ENCODE results near the gene PRDM4. TPM values are rescaled to one million over a fixed set of nuclear protein-coding genes. Genes with fewer than 3 reads are reported as not detected.
"Not testable (repeated sequence)": the region's sequence is repeated elsewhere in the genome, so short reads cannot be mapped to it uniquely, and the experiment has no call there.

The PRDM4 gene
- total RNA-seq, 1 donor from 2014 or later: 37.4 TPM

- TF ChIP-seq CTCF (conservative IDR thresholded peaks at IDR 0.05): no peak
- H3K4me1 Mint-ChIP-seq: no peaks in the 10 kb centered on the region
- no peak overlapping the region for H3K27ac Mint-ChIP-seq (ENCODE audit: unreplicated experiment)
- peaks cover 80% of the 10 kb centered on the region for H3K36me3 Mint-ChIP-seq (ENCODE audit: low read depth)
- DNase-seq (ENCODE audit: low read depth, low spot score): no peak
- H3K4me3 Mint-ChIP-seq: no peak overlapping the region
- H3K9me3 Mint-ChIP-seq: peaks cover 8% of the 10 kb centered on the region
- no peaks in the 10 kb centered on the region for H3K27me3 Mint-ChIP-seq (ENCODE audit: low read depth)
Measured at GRCh38 chr12:107704041-107704440, 56.9 kb downstream of the PRDM4 start.

- no peak for TF ChIP-seq CTCF (conservative IDR thresholded peaks at IDR 0.05)
- no peak overlapping the region for H3K27ac Mint-ChIP-seq (ENCODE audit: unreplicated experiment)
- H3K4me3 Mint-ChIP-seq: no peak overlapping the region
- DNase-seq (ENCODE audit: low read depth, low spot score): no peak
- no peaks in the 10 kb centered on the region for H3K4me1 Mint-ChIP-seq
- peaks cover 8% of the 10 kb centered on the region for H3K9me3 Mint-ChIP-seq
- peaks cover 68% of the 10 kb centered on the region for H3K36me3 Mint-ChIP-seq (ENCODE audit: low read depth)
- H3K27me3 Mint-ChIP-seq (ENCODE audit: low read depth): no peaks in the 10 kb centered on the region
Measured at GRCh38 chr12:107702106-107702505, 58.8 kb downstream of the PRDM4 start.

- not testable (repeated sequence) for DNase-seq (ENCODE audit: low read depth, low spot score); H3K4me3 Mint-ChIP-seq; H3K27me3 Mint-ChIP-seq (ENCODE audit: low read depth); H3K27ac Mint-ChIP-seq (ENCODE audit: unreplicated experiment); H3K4me1 Mint-ChIP-seq; H3K9me3 Mint-ChIP-seq
- peaks cover 26% of the 10 kb centered on the region for H3K36me3 Mint-ChIP-seq (ENCODE audit: low read depth)
- TF ChIP-seq CTCF (conservative IDR thresholded peaks at IDR 0.05): peak; percentile 45
Measured at GRCh38 chr12:107695772-107696171, 65.2 kb downstream of the PRDM4 start.

- H3K36me3 Mint-ChIP-seq (ENCODE audit: low read depth): peaks cover 10% of the 10 kb centered on the region
- H3K4me3 Mint-ChIP-seq: peak within 1 kb of the TSS; percentile 97
- DNase-seq (ENCODE audit: low read depth, low spot score): peak; percentile 90
- no peaks in the 10 kb centered on the region for H3K9me3 Mint-ChIP-seq
- H3K27ac Mint-ChIP-seq (ENCODE audit: unreplicated experiment): peak within 1 kb of the TSS; percentile 85
- H3K4me1 Mint-ChIP-seq: peaks cover 20% of the 10 kb centered on the region
- peaks cover 8% of the 10 kb centered on the region for H3K27me3 Mint-ChIP-seq (ENCODE audit: low read depth)
- TF ChIP-seq CTCF (conservative IDR thresholded peaks at IDR 0.05): peak; percentile 8
Measured at GRCh38 chr12:107685360-107686248, 75.3 kb downstream of the PRDM4 start, which contains the start of gene PWP1. PWP1 (plus strand) TSS chr12:107685799; CDS start chr12:107685900, 101 bp downstream.

GRCh38 chr12:107684990-107685359, 76.0 kb downstream of the PRDM4 start:
- Mint-ChIP-seq H3K27ac (ENCODE audit: unreplicated experiment) (peak overlapping the region; percentile 85), H3K4me1 (peaks cover 20% of the 10 kb centered on the region), H3K27me3 (ENCODE audit: low read depth) (peaks cover 13% of the 10 kb centered on the region), H3K4me3 (peak overlapping the region; percentile 97), H3K9me3 (no peaks in the 10 kb centered on the region), H3K36me3 (ENCODE audit: low read depth) (peaks cover 9% of the 10 kb centered on the region)
- no peak for DNase-seq (ENCODE audit: low read depth, low spot score)
- no peak for TF ChIP-seq CTCF (conservative IDR thresholded peaks at IDR 0.05)
